Measurements from ENCODE around the gene NUDT1.

DNA sequence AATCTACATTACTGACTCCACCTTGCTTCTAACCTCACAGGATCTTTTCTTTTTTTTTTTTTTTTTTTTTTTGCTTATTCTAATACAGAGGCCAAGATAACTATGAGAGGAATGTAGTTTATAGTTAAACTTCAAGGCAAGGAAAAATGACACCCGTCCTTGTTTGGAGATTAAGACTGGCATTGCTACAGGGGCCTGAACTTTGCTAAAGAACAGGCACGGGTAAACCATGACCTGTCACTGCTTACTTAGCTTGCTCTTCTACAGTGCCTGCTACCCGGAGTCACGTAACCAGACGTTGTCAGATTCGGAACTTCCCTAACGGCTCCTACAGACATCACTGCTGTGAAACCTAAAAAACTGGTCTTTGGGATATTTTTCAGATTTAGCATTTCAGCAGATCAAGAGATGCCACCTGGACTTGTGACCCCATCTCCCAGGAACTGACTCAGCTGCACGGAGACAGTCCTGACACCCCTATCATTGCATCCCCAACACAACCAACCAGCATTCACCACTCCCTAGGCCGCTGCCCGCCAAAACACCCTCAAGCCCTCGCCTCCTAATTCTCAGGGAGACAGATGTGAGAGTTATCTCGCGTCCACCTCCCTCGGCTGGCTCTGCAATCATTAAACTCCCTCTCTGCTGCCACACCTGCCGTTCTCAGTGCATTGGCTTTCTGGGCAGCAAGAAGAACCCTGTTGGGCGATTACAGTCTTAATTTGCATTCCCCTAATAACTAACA, 36.8 kb upstream of the NUDT1 start:
- TF ChIP-seq, protein P1, sequence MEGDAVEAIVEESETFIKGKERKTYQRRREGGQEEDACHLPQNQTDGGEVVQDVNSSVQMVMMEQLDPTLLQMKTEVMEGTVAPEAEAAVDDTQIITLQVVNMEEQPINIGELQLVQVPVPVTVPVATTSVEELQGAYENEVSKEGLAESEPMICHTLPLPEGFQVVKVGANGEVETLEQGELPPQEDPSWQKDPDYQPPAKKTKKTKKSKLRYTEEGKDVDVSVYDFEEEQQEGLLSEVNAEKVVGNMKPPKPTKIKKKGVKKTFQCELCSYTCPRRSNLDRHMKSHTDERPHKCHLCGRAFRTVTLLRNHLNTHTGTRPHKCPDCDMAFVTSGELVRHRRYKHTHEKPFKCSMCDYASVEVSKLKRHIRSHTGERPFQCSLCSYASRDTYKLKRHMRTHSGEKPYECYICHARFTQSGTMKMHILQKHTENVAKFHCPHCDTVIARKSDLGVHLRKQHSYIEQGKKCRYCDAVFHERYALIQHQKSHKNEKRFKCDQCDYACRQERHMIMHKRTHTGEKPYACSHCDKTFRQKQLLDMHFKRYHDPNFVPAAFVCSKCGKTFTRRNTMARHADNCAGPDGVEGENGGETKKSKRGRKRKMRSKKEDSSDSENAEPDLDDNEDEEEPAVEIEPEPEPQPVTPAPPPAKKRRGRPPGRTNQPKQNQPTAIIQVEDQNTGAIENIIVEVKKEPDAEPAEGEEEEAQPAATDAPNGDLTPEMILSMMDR (IDR thresholded peaks at IDR 0.05; ENCODE audit: extremely low read depth in 1 of 2, insufficient read depth in 1 of 2, low read depth in 1 of 2, low read length in 2 of 2) = no peak
- TF ChIP-seq, protein P2, sequence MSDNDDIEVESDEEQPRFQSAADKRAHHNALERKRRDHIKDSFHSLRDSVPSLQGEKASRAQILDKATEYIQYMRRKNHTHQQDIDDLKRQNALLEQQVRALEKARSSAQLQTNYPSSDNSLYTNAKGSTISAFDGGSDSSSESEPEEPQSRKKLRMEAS (IDR thresholded peaks at IDR 0.05; ENCODE audit: insufficient read depth, insufficient read length) = no peak

All from endothelial cell of umbilical vein (primary cell).